Thymus (tissue), 11 donors: ENCODE data around the gene CLEC3B. TPM values are rescaled to one million over a fixed set of nuclear protein-coding genes. Genes with fewer than 3 reads are reported as not detected.
A peak's percentile ranks its signal among the peaks of the same experiment; 100 is the strongest.
"Not testable (repeated sequence)": the region's sequence is repeated elsewhere in the genome, so short reads cannot be mapped to it uniquely, and the experiment has no call there.

Experiments
- DNase-seq, 9 donors: peaks; one replicate each; pipeline ENCODE4 v3.0.0-alpha.2; 2013; ENCODE audit warnings: low spot score in 9 of 9, low read depth in 6 of 9, missing footprints in 1 of 9
- H3K27ac ChIP-seq, 2 donors: one replicate each; pipeline ENCODE4 v1.5.1; 2013; ENCODE audit warnings: control low read depth in 1 of 2, low read depth in 1 of 2, low read length in 1 of 2, mild to moderate bottlenecking in 1 of 2, moderate library complexity in 1 of 2
- H3K27me3 ChIP-seq, 2 donors: one replicate each; pipeline ENCODE4 v1.5.1; 2013; ENCODE audit warnings: low read length in 1 of 2; ENCODE audit not compliant: control insufficient read depth in 2 of 2, insufficient read depth in 1 of 2
- H3K36me3 ChIP-seq, 2 donors: one replicate each; pipeline ENCODE4 v1.5.1; 2013; ENCODE audit warnings: low read length in 1 of 2, mild to moderate bottlenecking in 1 of 2, moderate library complexity in 1 of 2; ENCODE audit not compliant: control insufficient read depth in 2 of 2, insufficient read depth in 2 of 2
- H3K4me1 ChIP-seq, 2 donors: one replicate each; pipeline ENCODE4 v1.5.1; 2013; ENCODE audit warnings: low read length in 2 of 2; ENCODE audit not compliant: control insufficient read depth in 2 of 2, insufficient read depth in 2 of 2
- H3K4me3 ChIP-seq, 2 donors: one replicate each; pipeline ENCODE4 v1.5.1; 2013; ENCODE audit warnings: low read length in 2 of 2, control low read depth in 1 of 2, mild to moderate bottlenecking in 1 of 2
- H3K9me3 ChIP-seq, 2 donors: one replicate each; pipeline ENCODE4 v1.5.1; 2013; ENCODE audit warnings: low read length in 1 of 2, mild to moderate bottlenecking in 1 of 2; ENCODE audit not compliant: control insufficient read depth in 2 of 2, insufficient read depth in 1 of 2
- WGBS: extraction: QIAGEN DNeasy Blood & Tissue Kit; methylation state at CpG from one replicate; pipeline ENCODE4 v1.1.7; 2013; 5-methylcytosine and 5-hydroxymethylcytosine counted together
- polyA plus RNA-seq: library from polyadenylated mRNA; stranded (reverse); fragments of 200-250 nt; gene quantifications from one replicate; pipeline ENCODE4 v1.2.3, GENCODE V29; 2013
- total RNA-seq: library from RNA; stranded (reverse); fragments of 120-200 nt; gene quantifications from one replicate; pipeline ENCODE4 v1.2.4, GENCODE V29; 2013
- donor health status: healthy.

The CLEC3B gene
- total and polyA plus RNA-seq, 2 donors = 25.5 to 35.9 TPM

GRCh38 chr3:45053805-45054195 lies 27.7 kb downstream of the CLEC3B start:
- H3K36me3 ChIP-seq, H3K4me3 ChIP-seq, H3K27me3 ChIP-seq, H3K9me3 ChIP-seq, H3K4me1 ChIP-seq, DNase-seq, H3K27ac ChIP-seq: not testable (repeated sequence)
- WGBS = 70% methylated on average over 1 of the region's 1 CpG

GRCh38 chr3:45054196-45054857 lies 28.2 kb downstream of the CLEC3B start:
- 81% methylated on average over 3 of the region's 3 CpGs for WGBS
- no peak overlapping the region for H3K4me3 ChIP-seq
- H3K27ac ChIP-seq = no peak overlapping the region

GRCh38 chr3:45055032-45055410 lies 28.9 kb downstream of the CLEC3B start:
- H3K27ac ChIP-seq = no peak overlapping the region
- H3K9me3 ChIP-seq = no peaks in the 10 kb centered on the region
- no peak overlapping the region for H3K4me3 ChIP-seq
- H3K4me1 ChIP-seq = no peaks in the 10 kb centered on the region
- DNase-seq = no peak
- whole genome bisulfite sequencing = 83% methylated on average over 2 of the region's 2 CpGs
- H3K27me3 ChIP-seq = no peaks in the 10 kb centered on the region
- H3K36me3 ChIP-seq = no peaks in the 10 kb centered on the region

More at GRCh38 chr3:45054196-45054857, 28.2 kb downstream of the CLEC3B start:
- no peaks in the 10 kb centered on the region for H3K4me1 ChIP-seq
- no peaks in the 10 kb centered on the region for H3K36me3 ChIP-seq
- H3K9me3 ChIP-seq = no peaks in the 10 kb centered on the region
- H3K27me3 ChIP-seq = peaks cover 0 to under 1% of the 10 kb centered on the region in 2 donors
- no peak for DNase-seq

- H3K27me3 ChIP-seq = no peaks in the 10 kb centered on the region
- H3K4me3 ChIP-seq = no peak overlapping the region
- no peaks in the 10 kb centered on the region for H3K36me3 ChIP-seq
- DNase-seq = peak in 3 of 9 donors; percentile 54 to 77 (median 61)
- 84% methylated on average over 7 of the region's 7 CpGs for WGBS
- H3K4me1 ChIP-seq = no peaks in the 10 kb centered on the region
- H3K9me3 ChIP-seq = no peaks in the 10 kb centered on the region
- no peak overlapping the region for H3K27ac ChIP-seq
Observed at GRCh38 chr3:45055411-45056143, 29.5 kb downstream of the CLEC3B start.

- Histone ChIP-seq H3K36me3 (no peaks in the 10 kb centered on the region), H3K27ac (no peak overlapping the region), H3K27me3 (no peaks in the 10 kb centered on the region), H3K4me3 (no peak overlapping the region), H3K9me3 (no peaks in the 10 kb centered on the region), H3K4me1 (no peaks in the 10 kb centered on the region)
- WGBS = 90% methylated on average over 5 of the region's 5 CpGs
- no peak for DNase-seq
Observed at GRCh38 chr3:45056608-45057301, 30.7 kb downstream of the CLEC3B start.

- Histone ChIP-seq H3K4me1 (no peaks in the 10 kb centered on the region), H3K27ac (no peak overlapping the region), H3K27me3 (no peaks in the 10 kb centered on the region), H3K36me3 (no peaks in the 10 kb centered on the region), H3K4me3 (no peak overlapping the region), H3K9me3 (no peaks in the 10 kb centered on the region)
- DNase-seq = no peak
- WGBS = 96% methylated on average over 3 of the region's 3 CpGs
Observed at GRCh38 chr3:45057557-45057956, 31.5 kb downstream of the CLEC3B start.

- WGBS = 97% methylated on average over 2 of the region's 2 CpGs
- Histone ChIP-seq H3K4me1 (no peaks in the 10 kb centered on the region), H3K36me3 (no peaks in the 10 kb centered on the region), H3K27ac (no peak overlapping the region), H3K27me3 (no peaks in the 10 kb centered on the region), H3K9me3 (no peaks in the 10 kb centered on the region), H3K4me3 (no peak overlapping the region)
- DNase-seq = no peak
Observed at GRCh38 chr3:45059132-45059531, 33.0 kb downstream of the CLEC3B start.

GRCh38 chr3:45060165-45060892 lies 34.2 kb downstream of the CLEC3B start:
- no peak for DNase-seq
- Histone ChIP-seq H3K4me3 (no peak overlapping the region), H3K27ac (no peak overlapping the region), H3K27me3 (no peaks in the 10 kb centered on the region), H3K36me3 (no peaks in the 10 kb centered on the region), H3K9me3 (no peaks in the 10 kb centered on the region), H3K4me1 (peaks cover 0 to 2% of the 10 kb centered on the region in 2 donors)
- WGBS = 90% methylated on average over 4 of the region's 4 CpGs

GRCh38 chr3:45062697-45063070 lies 36.6 kb downstream of the CLEC3B start:
- no peak for DNase-seq
- H3K4me1 ChIP-seq = peaks cover 0 to 3% of the 10 kb centered on the region in 2 donors
- WGBS = 98% methylated on average over 1 of the region's 1 CpG
- no peak overlapping the region for H3K27ac ChIP-seq
- H3K27me3 ChIP-seq = no peaks in the 10 kb centered on the region
- H3K4me3 ChIP-seq = no peak overlapping the region
- no peaks in the 10 kb centered on the region for H3K36me3 ChIP-seq
- H3K9me3 ChIP-seq = no peaks in the 10 kb centered on the region
